ENCODE results near the gene UFSP1. TPM values are rescaled to one million over a fixed set of nuclear protein-coding genes. Genes with fewer than 3 reads are reported as not detected.

Gene UFSP1
- polyA plus RNA-seq, 1 donor from 2014 or later = 2.4 TPM

- H3K9me2 ChIP-seq (ENCODE audit: insufficient read depth, low read length) = no peaks in the 10 kb centered on the region
- H3K9ac ChIP-seq (ENCODE audit: low read length) = no peak overlapping the region
- no peak overlapping the region for H2AFZ ChIP-seq (ENCODE audit: low read depth, low read length)
- no peaks in the 10 kb centered on the region for H3K27me3 ChIP-seq (ENCODE audit: insufficient read depth, low read depth, low read length)
- H3K4me3 ChIP-seq (ENCODE audit: low read length) = no peak overlapping the region
- no peaks in the 10 kb centered on the region for H3K79me2 ChIP-seq (replicated peaks; ENCODE audit: insufficient read depth, low read length)
- TF ChIP-seq SMC3 (conservative IDR thresholded peaks at IDR 0.05; ENCODE audit: poor library complexity) (no peak), RAD21 (conservative IDR thresholded peaks at IDR 0.05) (no peak), EP300 (conservative IDR thresholded peaks at IDR 0.05; ENCODE audit: poor library complexity, severe bottlenecking) (no peak), REST (IDR thresholded peaks at IDR 0.05; ENCODE audit: borderline replicate concordance) (no peak), TAF1 (IDR thresholded peaks at IDR 0.05; ENCODE audit: low read depth) (no peak), MXI1 (conservative IDR thresholded peaks at IDR 0.05; ENCODE audit: poor library complexity, severe bottlenecking) (no peak)
- H3K4me2 ChIP-seq (ENCODE audit: low read length) = no peak overlapping the region
- H3K27ac ChIP-seq (ENCODE audit: low read length) = no peak overlapping the region
- H3K9me3 ChIP-seq (ENCODE audit: low read length) = no peaks in the 10 kb centered on the region
- no peaks in the 10 kb centered on the region for H3K36me3 ChIP-seq (ENCODE audit: insufficient read depth, low read length)
- no peaks in the 10 kb centered on the region for H4K20me1 ChIP-seq (ENCODE audit: insufficient read depth)
- H3F3A ChIP-seq (ENCODE audit: insufficient read depth, low read length, poor library complexity, severe bottlenecking) = no peaks in the 10 kb centered on the region
Observed at GRCh38 chr7:100914879-100915447, 25.4 kb upstream of the UFSP1 start.

DNA sequence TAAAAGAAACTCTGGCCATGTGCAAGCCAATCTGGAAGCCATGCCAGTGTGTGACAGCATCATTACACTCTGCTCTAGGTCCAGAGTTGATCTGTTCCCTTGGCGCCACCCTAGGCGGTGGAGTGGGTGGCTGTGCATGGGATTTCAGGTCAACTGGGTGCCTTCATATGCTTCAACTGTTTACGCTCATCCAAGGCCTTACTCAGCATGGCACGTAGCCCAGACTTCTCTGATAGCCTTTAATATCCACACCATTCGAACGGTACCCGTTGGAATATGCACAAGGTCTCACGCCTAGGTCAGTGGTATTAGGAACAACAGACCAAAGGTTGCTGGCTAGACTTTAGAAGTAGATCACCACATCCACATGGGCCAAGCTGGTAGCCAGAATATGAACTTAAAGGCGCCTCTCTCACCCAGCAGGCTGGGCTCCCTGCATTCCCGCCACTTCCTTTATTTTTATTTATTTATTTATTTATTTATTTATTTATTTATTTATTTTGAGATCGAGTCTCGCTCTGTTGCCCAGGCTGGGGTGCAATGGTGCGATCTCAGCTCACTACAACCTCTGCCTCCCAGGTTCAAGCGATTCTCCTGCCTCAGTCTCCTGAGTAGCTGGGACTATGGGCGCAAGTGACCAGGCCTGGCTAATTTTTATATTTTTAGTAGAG lies 24.8 kb upstream of the UFSP1 start:
- no peaks in the 10 kb centered on the region for H3K27me3 ChIP-seq (ENCODE audit: insufficient read depth, low read depth, low read length)

GRCh38 chr7:100911484-100911883 lies 22.0 kb upstream of the UFSP1 start:
- H3K27me3 ChIP-seq (ENCODE audit: insufficient read depth, low read depth, low read length) = no peaks in the 10 kb centered on the region
- H3K4me2 ChIP-seq (ENCODE audit: low read length) = no peak overlapping the region
- H3K79me2 ChIP-seq (replicated peaks; ENCODE audit: insufficient read depth, low read length) = no peaks in the 10 kb centered on the region
- no peaks in the 10 kb centered on the region for H3K36me3 ChIP-seq (ENCODE audit: insufficient read depth, low read length)
- H3K9ac ChIP-seq (ENCODE audit: low read length) = no peak overlapping the region
- no peaks in the 10 kb centered on the region for H3K9me3 ChIP-seq (ENCODE audit: low read length)
- H3F3A ChIP-seq (ENCODE audit: insufficient read depth, low read length, poor library complexity, severe bottlenecking) = no peaks in the 10 kb centered on the region
- no peaks in the 10 kb centered on the region for H4K20me1 ChIP-seq (ENCODE audit: insufficient read depth)
- H3K27ac ChIP-seq (ENCODE audit: low read length) = no peak overlapping the region
- no peaks in the 10 kb centered on the region for H3K9me2 ChIP-seq (ENCODE audit: insufficient read depth, low read length)
- H2AFZ ChIP-seq (ENCODE audit: low read depth, low read length) = no peak overlapping the region
- TF ChIP-seq EZH2 (IDR thresholded peaks at IDR 0.05; ENCODE audit: borderline replicate concordance, insufficient read depth, low read length, poor library complexity, severe bottlenecking) = no peak
- no peak for TF ChIP-seq SMC3 (conservative IDR thresholded peaks at IDR 0.05; ENCODE audit: poor library complexity)
- no peak for TF ChIP-seq POLR2AphosphoS5 (IDR thresholded peaks at IDR 0.05)
- no peak for TF ChIP-seq REST (IDR thresholded peaks at IDR 0.05; ENCODE audit: borderline replicate concordance)
- TF ChIP-seq TAF1 (IDR thresholded peaks at IDR 0.05; ENCODE audit: low read depth) = no peak
- TF ChIP-seq, protein P1, sequence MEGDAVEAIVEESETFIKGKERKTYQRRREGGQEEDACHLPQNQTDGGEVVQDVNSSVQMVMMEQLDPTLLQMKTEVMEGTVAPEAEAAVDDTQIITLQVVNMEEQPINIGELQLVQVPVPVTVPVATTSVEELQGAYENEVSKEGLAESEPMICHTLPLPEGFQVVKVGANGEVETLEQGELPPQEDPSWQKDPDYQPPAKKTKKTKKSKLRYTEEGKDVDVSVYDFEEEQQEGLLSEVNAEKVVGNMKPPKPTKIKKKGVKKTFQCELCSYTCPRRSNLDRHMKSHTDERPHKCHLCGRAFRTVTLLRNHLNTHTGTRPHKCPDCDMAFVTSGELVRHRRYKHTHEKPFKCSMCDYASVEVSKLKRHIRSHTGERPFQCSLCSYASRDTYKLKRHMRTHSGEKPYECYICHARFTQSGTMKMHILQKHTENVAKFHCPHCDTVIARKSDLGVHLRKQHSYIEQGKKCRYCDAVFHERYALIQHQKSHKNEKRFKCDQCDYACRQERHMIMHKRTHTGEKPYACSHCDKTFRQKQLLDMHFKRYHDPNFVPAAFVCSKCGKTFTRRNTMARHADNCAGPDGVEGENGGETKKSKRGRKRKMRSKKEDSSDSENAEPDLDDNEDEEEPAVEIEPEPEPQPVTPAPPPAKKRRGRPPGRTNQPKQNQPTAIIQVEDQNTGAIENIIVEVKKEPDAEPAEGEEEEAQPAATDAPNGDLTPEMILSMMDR (IDR thresholded peaks at IDR 0.05; ENCODE audit: poor library complexity, severe bottlenecking) = no peak
- no peak for TF ChIP-seq MXI1 (conservative IDR thresholded peaks at IDR 0.05; ENCODE audit: poor library complexity, severe bottlenecking)
- no peak for TF ChIP-seq RAD21 (conservative IDR thresholded peaks at IDR 0.05)
- no peak for TF ChIP-seq EP300 (conservative IDR thresholded peaks at IDR 0.05; ENCODE audit: poor library complexity, severe bottlenecking)
- H3K4me3 ChIP-seq (ENCODE audit: low read length) = no peak overlapping the region

More for the DNA sequence above, 24.8 kb upstream of the UFSP1 start:
- Histone ChIP-seq H3K36me3 (ENCODE audit: insufficient read depth, low read length) (no peaks in the 10 kb centered on the region), H3F3A (ENCODE audit: insufficient read depth, low read length, poor library complexity, severe bottlenecking) (no peaks in the 10 kb centered on the region), H3K4me2 (ENCODE audit: low read length) (no peak overlapping the region), H3K9me3 (ENCODE audit: low read length) (no peaks in the 10 kb centered on the region), H3K9me2 (ENCODE audit: insufficient read depth, low read length) (no peaks in the 10 kb centered on the region), H2AFZ (ENCODE audit: low read depth, low read length) (no peak overlapping the region), H3K27ac (ENCODE audit: low read length) (no peak overlapping the region), H3K4me3 (ENCODE audit: low read length) (no peak overlapping the region), H3K79me2 (replicated peaks; ENCODE audit: insufficient read depth, low read length) (no peaks in the 10 kb centered on the region), H3K9ac (ENCODE audit: low read length) (no peak overlapping the region), H4K20me1 (ENCODE audit: insufficient read depth) (no peaks in the 10 kb centered on the region)
- TF ChIP-seq POLR2AphosphoS5 (IDR thresholded peaks at IDR 0.05) (no peak), EP300 (conservative IDR thresholded peaks at IDR 0.05; ENCODE audit: poor library complexity, severe bottlenecking) (no peak)
